GM18858 (cell line): ENCODE measurements around the gene TMEM63A.
"Not testable (repeated sequence)": the region's sequence is repeated elsewhere in the genome, so short reads cannot be mapped to it uniquely, and the experiment has no call there.

ENCODE experiments used
- ATAC-seq: cut with Tn5 transposase; IDR thresholded peaks from one replicate; pipeline ENCODE4 v1.9.1; 2021; ENCODE audit not compliant: unreplicated experiment

TMEM63A gene

GRCh38 chr1:225823811-225824261, 58.3 kb downstream of the TMEM63A start:
- no peak for ATAC-seq

DNA sequence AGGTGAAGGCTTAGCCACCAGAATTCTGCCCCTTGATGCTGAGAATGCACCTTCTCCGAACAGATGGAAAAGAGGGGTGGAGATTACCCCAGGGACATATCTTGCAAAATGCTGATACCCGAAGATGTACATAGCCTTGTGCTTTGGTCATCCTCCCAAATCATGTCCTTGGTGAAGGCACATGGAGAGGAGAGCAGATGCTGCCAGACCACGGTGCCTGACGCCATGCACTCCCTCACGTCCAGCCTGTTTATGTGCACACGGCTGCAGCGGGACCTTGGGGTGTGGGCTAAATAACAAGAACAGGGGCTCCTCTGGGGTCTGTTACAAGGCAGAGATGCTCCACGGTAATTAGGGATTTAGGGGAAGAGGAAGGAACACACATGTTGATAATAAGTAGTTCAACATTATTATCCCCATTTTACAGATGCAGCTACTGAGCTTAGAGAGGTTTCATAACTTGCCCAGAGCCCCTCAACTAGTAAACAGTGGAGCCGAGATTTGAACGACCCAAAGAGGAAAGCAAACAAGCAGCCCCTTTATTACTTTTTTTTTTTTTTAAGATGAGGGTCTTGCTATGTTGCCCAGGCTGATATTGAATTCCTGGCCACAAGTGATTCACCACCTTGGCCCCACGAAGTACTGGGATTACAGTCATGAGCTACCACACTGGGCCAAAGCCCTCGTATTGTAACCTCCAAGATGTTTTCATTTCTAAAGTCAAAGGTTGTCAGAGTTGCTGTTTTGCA, 59.4 kb downstream of the TMEM63A start:
- ATAC-seq, result no peak

GRCh38 chr1:225820522-225821120, 61.6 kb downstream of the TMEM63A start:
- no peak for ATAC-seq

DNA sequence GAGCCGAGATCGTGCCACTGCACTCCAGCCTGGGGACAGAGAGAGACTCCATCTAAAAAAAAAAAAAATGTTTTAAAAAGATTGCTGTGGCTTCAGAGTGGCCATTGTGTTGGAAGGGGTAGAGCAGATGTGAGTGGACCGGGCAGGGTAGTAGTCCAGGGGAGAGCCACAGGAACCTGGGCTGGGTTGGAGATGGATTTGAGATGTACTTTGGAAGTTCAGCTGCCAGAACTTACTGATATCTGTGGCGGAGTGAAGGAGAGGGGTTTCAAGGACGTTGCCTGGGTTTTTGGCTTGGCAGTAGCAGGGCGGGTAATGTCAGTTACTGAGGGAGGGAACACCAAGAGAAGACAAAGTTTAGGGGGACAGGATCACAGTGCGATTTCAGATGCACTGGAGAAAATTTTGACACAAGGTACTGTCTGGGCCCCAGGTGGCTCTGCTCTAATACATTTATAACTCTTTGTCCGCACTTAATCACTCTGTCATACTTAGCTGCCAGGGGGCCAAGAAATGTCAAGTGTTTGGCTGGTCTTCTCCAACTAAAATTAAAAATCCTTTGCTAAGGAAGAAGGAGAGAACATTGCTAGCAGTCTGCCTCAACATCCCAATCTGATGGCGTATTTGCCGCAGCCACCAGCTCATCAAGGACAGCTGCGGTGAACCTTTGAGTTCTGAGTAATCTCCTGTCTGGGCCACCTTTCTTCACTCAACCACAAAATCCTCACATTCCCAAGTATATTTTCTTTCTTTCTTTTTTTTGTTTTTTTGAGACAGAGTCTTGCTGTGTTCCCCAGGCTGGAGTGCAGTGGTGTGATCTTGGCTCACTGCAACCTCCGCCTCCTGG, 62.6 kb downstream of the TMEM63A start:
- ATAC-seq, result no peak

GRCh38 chr1:225818229-225818628, 64.0 kb downstream of the TMEM63A start:
- ATAC-seq, result no peak

DNA sequence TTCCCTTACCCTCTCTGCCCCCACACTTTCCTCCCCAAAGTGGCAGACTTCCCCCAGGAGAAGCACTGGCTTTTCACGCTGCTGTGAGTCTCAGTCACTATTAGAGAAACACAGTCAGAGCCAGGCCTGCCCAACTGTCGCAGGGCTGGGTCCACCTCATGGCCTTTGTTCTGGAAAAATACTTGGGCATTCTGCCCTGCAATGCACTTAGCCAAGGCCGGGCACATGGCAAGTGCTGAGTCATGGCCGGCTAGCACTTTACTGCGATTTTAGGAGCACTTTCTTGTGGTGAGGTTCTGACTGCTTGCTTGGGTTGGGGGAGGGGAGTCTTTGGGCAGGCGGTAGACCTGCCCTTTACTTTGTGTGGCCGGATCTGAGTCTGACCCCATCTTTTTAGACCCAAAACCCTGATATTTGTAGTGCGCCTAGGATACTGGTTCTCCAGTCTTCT, 64.5 kb downstream of the TMEM63A start:
- no peak for ATAC-seq

- ATAC-seq, result no peak
These were observed 65.3 kb downstream of the TMEM63A start for GRCh38 chr1:225816643-225817538.

- no peak for ATAC-seq
These were observed 66.5 kb downstream of the TMEM63A start for GRCh38 chr1:225815526-225816178.

- ATAC-seq, result not testable (repeated sequence)
These were observed 67.1 kb downstream of the TMEM63A start for GRCh38 chr1:225815090-225815489.

GRCh38 chr1:225814381-225814780, 67.8 kb downstream of the TMEM63A start:
- ATAC-seq, result no peak

DNA sequence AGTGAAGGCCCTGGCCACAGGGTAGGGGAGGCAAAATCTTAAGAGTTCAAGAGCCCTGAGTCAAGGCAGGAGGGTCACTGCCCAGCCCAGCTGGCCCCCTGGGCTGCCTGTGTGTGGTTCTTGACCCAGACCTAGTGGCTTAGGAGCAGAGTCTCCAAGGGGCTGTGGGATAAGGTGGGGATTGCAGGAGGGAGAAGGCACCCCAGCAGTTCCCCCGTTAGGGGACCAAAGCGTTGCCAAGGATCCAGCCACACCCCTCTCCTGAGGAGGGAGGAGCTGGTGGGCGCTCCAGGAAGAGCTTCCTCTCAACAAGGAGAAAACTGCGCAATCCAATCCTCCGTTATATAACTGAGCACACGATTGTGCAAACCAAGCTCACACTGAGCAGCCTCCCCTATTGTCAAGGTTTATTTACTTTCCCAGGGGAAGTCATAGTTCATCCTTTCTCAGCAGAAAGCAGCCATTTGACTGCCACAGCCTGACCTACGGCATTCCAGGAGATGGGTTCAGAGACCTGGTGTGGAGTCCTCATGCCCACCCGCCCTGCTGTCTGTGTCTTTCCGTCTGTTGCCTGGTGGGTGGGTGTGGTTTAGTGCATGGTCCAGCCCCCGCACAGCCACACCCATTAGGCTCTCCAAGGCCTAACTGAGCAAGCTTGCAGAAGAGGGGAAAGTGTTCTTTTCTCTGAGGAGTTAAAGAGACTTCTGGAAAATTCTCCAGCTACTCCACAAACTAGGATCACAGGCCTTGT, 68.8 kb downstream of the TMEM63A start:
- no peak for ATAC-seq

DNA sequence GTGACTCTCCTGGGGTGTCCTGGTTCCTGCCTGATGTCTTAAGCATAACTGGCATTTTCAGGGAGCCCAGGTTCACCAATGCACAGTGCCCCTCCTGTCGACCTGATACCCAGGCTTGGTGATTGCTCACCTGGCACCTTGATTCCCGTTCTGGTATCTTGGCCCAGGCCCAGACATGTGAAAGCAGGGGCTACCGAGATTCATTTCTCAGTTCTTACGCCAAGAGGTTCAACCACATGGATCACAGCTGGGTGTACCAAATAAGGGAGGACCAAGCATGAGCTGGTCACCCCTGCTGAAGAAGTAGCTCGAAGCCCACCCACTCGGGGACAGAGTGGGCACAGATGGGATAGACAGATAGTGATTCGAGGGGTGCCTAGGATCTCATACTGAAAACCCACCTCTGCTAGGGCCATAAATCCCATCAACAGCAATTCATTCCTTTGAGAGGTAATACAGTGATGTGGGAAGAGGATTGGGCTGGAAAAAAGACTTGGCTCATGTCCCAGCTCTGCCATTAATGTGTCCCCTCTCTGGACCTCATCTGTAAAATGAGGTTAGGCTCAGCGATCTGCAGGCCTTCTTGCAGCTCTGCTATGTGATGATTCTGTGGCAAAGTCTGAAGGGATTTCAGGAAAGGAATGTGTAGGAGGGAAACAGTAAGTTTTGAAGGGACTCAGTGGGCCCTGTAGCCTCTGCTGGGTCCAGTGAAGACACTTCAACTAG, 69.5 kb downstream of the TMEM63A start:
- no peak for ATAC-seq

DNA sequence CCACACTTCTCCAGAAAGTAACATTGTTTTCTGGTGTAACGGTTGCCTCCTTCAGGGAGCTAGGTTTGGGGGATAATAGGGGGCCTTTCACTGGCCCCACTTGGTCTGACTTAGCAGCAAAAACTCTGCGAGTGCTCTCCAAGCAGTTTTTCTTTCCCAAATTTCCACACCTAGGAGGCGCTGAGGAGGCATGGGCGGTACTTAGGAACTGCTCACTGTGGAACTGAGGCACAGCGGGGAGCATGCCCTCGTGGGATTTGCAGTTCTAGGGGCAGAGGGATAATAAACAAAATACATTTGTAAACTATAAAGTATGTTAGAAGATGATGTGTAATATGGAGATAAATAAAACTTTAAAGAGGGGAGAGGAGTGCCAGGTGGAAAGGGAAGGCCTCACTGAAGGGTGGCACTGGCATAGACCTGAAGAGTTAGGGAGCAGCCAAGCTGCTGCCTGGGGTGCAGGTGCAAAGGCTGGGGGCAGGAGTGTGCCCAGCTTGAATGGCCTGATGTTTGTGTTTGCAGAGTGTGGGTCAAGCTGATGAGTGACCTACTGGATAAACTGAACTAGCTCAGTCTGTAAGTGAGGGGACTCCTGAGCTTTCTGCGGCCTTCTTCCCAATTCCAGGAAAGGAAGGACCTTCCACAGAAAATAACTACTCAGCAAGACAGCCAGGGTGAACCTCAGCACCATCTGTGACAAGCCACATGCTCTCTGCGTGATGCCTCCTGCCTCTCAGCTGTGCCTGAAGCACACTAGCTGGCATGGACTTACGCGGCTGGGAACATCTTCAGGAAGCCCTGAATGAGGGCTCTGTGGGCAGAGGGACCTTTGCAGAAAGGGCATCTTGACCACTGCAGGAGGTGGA, 70.3 kb downstream of the TMEM63A start:
- no peak for ATAC-seq

- not testable (repeated sequence) for ATAC-seq
These were observed 71.3 kb downstream of the TMEM63A start for GRCh38 chr1:225810579-225811538.

GRCh38 chr1:225809842-225810578, 72.2 kb downstream of the TMEM63A start, which contains the start of gene EPHX1:
Gene EPHX1, plus strand, starts transcription at chr1:225810124. Its CDS starts 18,606 bp downstream, at chr1:225828730.
- peak; percentile 98 for ATAC-seq

DNA sequence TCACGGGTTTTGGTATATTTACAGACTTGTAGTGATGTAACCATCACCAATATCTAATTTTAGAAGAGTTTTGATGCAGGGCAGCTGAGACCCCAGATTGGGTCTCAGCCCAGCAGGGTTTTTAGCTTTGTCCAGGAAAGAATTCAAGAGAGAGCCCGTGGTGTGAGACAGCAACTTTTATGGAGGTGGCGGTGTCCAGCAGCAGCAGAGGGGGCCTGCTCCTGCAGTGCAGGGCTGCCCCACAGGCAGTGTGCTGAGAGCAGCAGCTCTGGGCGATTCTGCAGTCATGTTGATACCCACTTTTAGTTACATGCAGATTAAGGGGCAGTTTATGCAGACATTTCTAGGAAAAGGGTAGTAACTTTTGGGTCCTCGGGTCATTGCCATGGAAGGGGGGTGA, 74.0 kb downstream of the TMEM63A start:
- no peak for ATAC-seq
